RWPE2 (cell line): ENCODE data around the gene MRPL17.

ENCODE experiments used
- ATAC-seq: fragments of 200-7000 bp; cut with Tn5 transposase; 3 replicates; pipeline ENCODE4 v1.9.1; 2021; ENCODE audit warnings: low read depth
- DNase-seq: peaks from one replicate; pipeline ENCODE4 v3.0.0-alpha.2; 2020; ENCODE audit warnings: low spot score
- H3K27ac ChIP-seq: fragments of 450-650 bp; 2 replicates; pipeline ENCODE4 v1.5.1; 2017; ENCODE audit warnings: mild to moderate bottlenecking; ENCODE audit not compliant: poor library complexity, severe bottlenecking
- H3K27me3 ChIP-seq: fragments of 250-450 bp; sonication (Bioruptor Pico); 2 replicates; pipeline ENCODE4 v1.5.1; 2021; ENCODE audit warnings: mild to moderate bottlenecking, moderate library complexity; ENCODE audit not compliant: insufficient read depth, poor library complexity, severe bottlenecking
- H3K36me3 ChIP-seq: fragments of 250-450 bp; sonication (Bioruptor Pico); 2 replicates; pipeline ENCODE4 v1.5.1; 2020; ENCODE audit warnings: low read depth, mild to moderate bottlenecking, moderate library complexity
- H3K4me1 ChIP-seq: fragments of 250-450 bp; sonication (Bioruptor Pico); 2 replicates; pipeline ENCODE4 v1.5.1; 2021; ENCODE audit warnings: mild to moderate bottlenecking, moderate library complexity; ENCODE audit not compliant: insufficient read depth, poor library complexity, severe bottlenecking
- H3K4me3 ChIP-seq: fragments of 250-450 bp; sonication (Bioruptor Pico); 2 replicates; pipeline ENCODE4 v1.5.1; 2021; ENCODE audit warnings: mild to moderate bottlenecking, moderate library complexity; ENCODE audit not compliant: severe bottlenecking
- H3K9me3 ChIP-seq: fragments of 250-450 bp; sonication (Bioruptor Pico); 2 replicates; pipeline ENCODE4 v1.5.1; 2021; ENCODE audit warnings: mild to moderate bottlenecking, moderate library complexity; ENCODE audit not compliant: severe bottlenecking
- CTCF ChIP-seq: fragments of 450-650 bp; IDR thresholded peaks from one replicate; pipeline ENCODE4 v1.5.1; 2017; ENCODE audit warnings: mild to moderate bottlenecking, moderate library complexity; ENCODE audit not compliant: poor library complexity, severe bottlenecking

Gene MRPL17

GRCh38 chr11:6646576-6646917, 36.6 kb downstream of the MRPL17 start:
- Histone ChIP-seq H3K4me3 (no peak overlapping the region), H3K9me3 (no peaks in the 10 kb centered on the region), H3K27me3 (peaks cover 5% of the 10 kb centered on the region), H3K4me1 (no peaks in the 10 kb centered on the region), H3K27ac (no peak overlapping the region), H3K36me3 (no peaks in the 10 kb centered on the region)
- no peak for TF ChIP-seq CTCF
- no peak for ATAC-seq
- no peak for DNase-seq

GRCh38 chr11:6646071-6646470, 37.1 kb downstream of the MRPL17 start:
- ATAC-seq = no peak
- DNase-seq = peak; percentile 45
- Histone ChIP-seq H3K27ac (no peak overlapping the region), H3K9me3 (no peaks in the 10 kb centered on the region), H3K27me3 (peaks cover 2% of the 10 kb centered on the region), H3K4me3 (no peak overlapping the region), H3K36me3 (no peaks in the 10 kb centered on the region), H3K4me1 (no peaks in the 10 kb centered on the region)
- no peak for TF ChIP-seq CTCF

GRCh38 chr11:6642957-6643356, 40.2 kb downstream of the MRPL17 start:
- Histone ChIP-seq H3K36me3 (no peaks in the 10 kb centered on the region), H3K27me3 (no peaks in the 10 kb centered on the region), H3K27ac (no peak overlapping the region), H3K4me1 (no peaks in the 10 kb centered on the region), H3K4me3 (no peak overlapping the region), H3K9me3 (no peaks in the 10 kb centered on the region)
- TF ChIP-seq CTCF = no peak
- DNase-seq = no peak
- ATAC-seq = no peak

GRCh38 chr11:6640985-6641701, 42.0 kb downstream of the MRPL17 start:
- DNase-seq = no peak
- TF ChIP-seq CTCF = no peak
- Histone ChIP-seq H3K9me3 (no peaks in the 10 kb centered on the region), H3K4me1 (no peaks in the 10 kb centered on the region), H3K27me3 (no peaks in the 10 kb centered on the region), H3K36me3 (no peaks in the 10 kb centered on the region), H3K4me3 (no peak overlapping the region), H3K27ac (no peak overlapping the region)
- ATAC-seq = no peak
